SH-SY5Y (cell line): Measurements from ENCODE around the gene LRRC63.

Experiments used
- GATA2 ChIP-seq: IDR thresholded peaks from 2 replicates; pipeline ENCODE4 v1.6.1; 2011; ENCODE audit warnings: mild to moderate bottlenecking, low read depth, low read length
- GATA3 ChIP-seq: IDR thresholded peaks from 2 replicates; pipeline ENCODE4 v1.6.1; 2011; ENCODE audit warnings: low read depth, mild to moderate bottlenecking, low read length, moderate library complexity

DNA sequence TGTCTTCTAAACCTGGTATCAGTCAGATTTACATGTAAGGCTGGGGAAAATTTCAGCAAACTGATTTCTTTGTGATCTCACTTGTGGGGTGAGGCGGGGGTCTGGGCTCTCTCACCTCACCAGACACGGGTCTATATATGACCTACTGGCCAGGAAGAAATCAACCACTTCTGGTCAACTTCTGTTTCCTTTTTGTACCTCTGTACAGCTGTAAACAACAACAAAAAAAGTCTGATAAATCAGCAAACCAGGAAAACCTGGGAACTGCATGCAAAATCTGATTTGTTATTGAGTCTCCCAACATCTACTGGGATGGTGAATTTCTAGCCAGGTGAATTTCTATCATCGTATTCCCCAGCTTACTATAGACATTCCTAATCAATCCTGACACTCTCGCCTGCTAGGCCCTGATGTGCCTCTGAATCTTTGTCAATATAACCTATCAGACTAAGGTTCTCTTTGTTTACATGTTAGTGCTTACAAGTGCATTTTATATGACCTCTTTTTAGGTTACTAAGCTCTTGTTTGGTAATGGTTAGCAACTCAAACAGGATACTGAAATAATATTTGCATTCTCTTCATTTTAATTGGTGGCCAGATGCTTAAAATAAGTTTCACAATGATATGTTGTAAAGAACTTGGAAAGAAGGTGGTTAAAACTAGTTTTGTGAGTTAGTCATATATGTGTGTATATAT lies 77.7 kb downstream of the LRRC63 start:
- no peak for TF ChIP-seq GATA3
- no peak for TF ChIP-seq GATA2
